ENCODE results near the gene ZNF492.

Gene ZNF492

GRCh38 chr19:22708983-22709382 is 74.9 kb downstream of the ZNF492 start:
- TF ChIP-seq, protein P1, sequence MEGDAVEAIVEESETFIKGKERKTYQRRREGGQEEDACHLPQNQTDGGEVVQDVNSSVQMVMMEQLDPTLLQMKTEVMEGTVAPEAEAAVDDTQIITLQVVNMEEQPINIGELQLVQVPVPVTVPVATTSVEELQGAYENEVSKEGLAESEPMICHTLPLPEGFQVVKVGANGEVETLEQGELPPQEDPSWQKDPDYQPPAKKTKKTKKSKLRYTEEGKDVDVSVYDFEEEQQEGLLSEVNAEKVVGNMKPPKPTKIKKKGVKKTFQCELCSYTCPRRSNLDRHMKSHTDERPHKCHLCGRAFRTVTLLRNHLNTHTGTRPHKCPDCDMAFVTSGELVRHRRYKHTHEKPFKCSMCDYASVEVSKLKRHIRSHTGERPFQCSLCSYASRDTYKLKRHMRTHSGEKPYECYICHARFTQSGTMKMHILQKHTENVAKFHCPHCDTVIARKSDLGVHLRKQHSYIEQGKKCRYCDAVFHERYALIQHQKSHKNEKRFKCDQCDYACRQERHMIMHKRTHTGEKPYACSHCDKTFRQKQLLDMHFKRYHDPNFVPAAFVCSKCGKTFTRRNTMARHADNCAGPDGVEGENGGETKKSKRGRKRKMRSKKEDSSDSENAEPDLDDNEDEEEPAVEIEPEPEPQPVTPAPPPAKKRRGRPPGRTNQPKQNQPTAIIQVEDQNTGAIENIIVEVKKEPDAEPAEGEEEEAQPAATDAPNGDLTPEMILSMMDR (IDR thresholded peaks at IDR 0.05; ENCODE audit: low read depth, low read length), result no peak
- in situ Hi-C loops (cut with HindIII; ENCODE audit: low sequenced_read_pairs), result no loop called here
- no peak for DNase-seq (ENCODE audit: low read depth, low spot score)
- H3K4me3 ChIP-seq (ENCODE audit: low read depth, low read length), result no peak overlapping the region

Data from astrocyte of the spinal cord (primary cell).